IPS-18a (cell line): ENCODE results near the gene HARS1.
"Not testable (repeated sequence)": the region's sequence is repeated elsewhere in the genome, so short reads cannot be mapped to it uniquely, and the experiment has no call there.

ENCODE experiments used
- H3K27ac ChIP-seq: one replicate; pipeline ENCODE4 v1.5.1; 2013; ENCODE audit warnings: low read length
- H3K27me3 ChIP-seq: one replicate; pipeline ENCODE4 v1.6.1; 2013; ENCODE audit warnings: mild to moderate bottlenecking, low read length; ENCODE audit not compliant: control insufficient read depth, insufficient read depth
- H3K36me3 ChIP-seq: one replicate; pipeline ENCODE4 v1.6.1; 2013; ENCODE audit warnings: low read depth, low read length; ENCODE audit not compliant: control insufficient read depth
- H3K4me1 ChIP-seq: one replicate; pipeline ENCODE4 v1.6.1; 2013; ENCODE audit warnings: low read depth, low read length; ENCODE audit not compliant: control insufficient read depth
- H3K4me3 ChIP-seq: one replicate; pipeline ENCODE4 v1.5.1; 2013; ENCODE audit warnings: low read length
- H3K9ac ChIP-seq: one replicate; pipeline ENCODE4 v1.6.1; 2013; ENCODE audit warnings: mild to moderate bottlenecking, low read length, moderate library complexity
- H3K9me3 ChIP-seq: one replicate; pipeline ENCODE4 v1.6.1; 2013; ENCODE audit warnings: low read depth, low read length; ENCODE audit not compliant: control insufficient read depth

HARS1 gene

GRCh38 chr5:140630292-140631035 is 60.7 kb downstream of the HARS1 start:
- H3K4me1 ChIP-seq, result no peaks in the 10 kb centered on the region
- no peak overlapping the region for H3K27ac ChIP-seq
- H3K36me3 ChIP-seq, result no peaks in the 10 kb centered on the region
- no peak overlapping the region for H3K9ac ChIP-seq
- no peak overlapping the region for H3K4me3 ChIP-seq
- H3K27me3 ChIP-seq, result peaks cover 42% of the 10 kb centered on the region
- H3K9me3 ChIP-seq, result peaks cover 5% of the 10 kb centered on the region

- Histone ChIP-seq H3K27ac (no peak overlapping the region), H3K9me3 (peaks cover 5% of the 10 kb centered on the region), H3K9ac (no peak overlapping the region), H3K4me3 (no peak overlapping the region), H3K36me3 (no peaks in the 10 kb centered on the region), H3K27me3 (peaks cover 36% of the 10 kb centered on the region), H3K4me1 (no peaks in the 10 kb centered on the region)
Observed at GRCh38 chr5:140628711-140629110, 62.5 kb downstream of the HARS1 start.

- no peak overlapping the region for H3K4me3 ChIP-seq
- H3K36me3 ChIP-seq, result no peaks in the 10 kb centered on the region
- H3K9ac ChIP-seq, result no peak overlapping the region
- no peak overlapping the region for H3K27ac ChIP-seq
- peaks cover 5% of the 10 kb centered on the region for H3K9me3 ChIP-seq
- H3K27me3 ChIP-seq, result peaks cover 29% of the 10 kb centered on the region
- no peaks in the 10 kb centered on the region for H3K4me1 ChIP-seq
Observed at GRCh38 chr5:140627972-140628371, 63.2 kb downstream of the HARS1 start.

GRCh38 chr5:140624886-140625285 is 66.3 kb downstream of the HARS1 start:
- not testable (repeated sequence) for H3K36me3 ChIP-seq, H3K4me1 ChIP-seq, H3K27ac ChIP-seq, H3K4me3 ChIP-seq, H3K9ac ChIP-seq, H3K9me3 ChIP-seq, H3K27me3 ChIP-seq
